Heart left ventricle (tissue), 13 donors: ENCODE results near the gene ARL3.

Experiments
- CTCF ChIP-seq, 12 donors: fragments of 200-600 bp; sonication (generic) in 4 of 12; IDR thresholded peaks; one replicate each; pipeline versions ENCODE4 v1.5.0 to v1.8.0; 2018 to 2022; ENCODE audit warnings: antibody characterized with exemption in 12 of 12, mild to moderate bottlenecking in 5 of 12
- POLR2A ChIP-seq, 2 donors: fragments of 450-650 bp; IDR thresholded peaks; one replicate each; pipeline ENCODE4 v1.6.1; 2017; ENCODE audit warnings: antibody characterized with exemption in 2 of 2, mild to moderate bottlenecking in 2 of 2, moderate library complexity in 2 of 2
- donor health status: ischemic (EF 13 %, LVEDD 7.1; RV severe dilation, severe dysfunction).
- donor health status: DM: no; HTN: yes; CAD: no.
- donor health status: DM: no; HTN: no; CAD: no.
- donor health status: ischemic (EF 25% LVEDD 6.9; RV normal size, moderate dysfunction).
- donor health status: ischemic (EF 25% LVEDD 5.7; RV mildly dilated, moderate dysfunction).
- donor health status: ischemic (EF 35%, LVEDD 5.7; RV mildly dilated, moderate dysfunction).
- donor health status: nonischemic (EF 11% LVEDD 7.7; RV severe dilation, severe dysfunction).
- donor health status: DM: yes; HTN: yes; CAD: no.
- donor health status: PGD.
- donor health status: ischemic (EF 29% LVEDD 5.4; RV normal size, mild dysfunction).
- donor health status: nonischemic (EF 23%, LVEDD 6.1; RV moderate dilation, normal function).

- TF ChIP-seq CTCF (IDR thresholded peaks at IDR 0.05) (no peak), POLR2A (IDR thresholded peaks at IDR 0.05) (no peak)
These were observed 84.3 kb downstream of the ARL3 start for GRCh38 chr10:102629661-102630614.
